ENCODE measurements around the gene REC114. TPM values are rescaled to one million over a fixed set of nuclear protein-coding genes. Genes with fewer than 3 reads are reported as not detected.
"Not testable (repeated sequence)": the region's sequence is repeated elsewhere in the genome, so short reads cannot be mapped to it uniquely, and the experiment has no call there.

The REC114 gene
- not detected for total RNA-seq

- DNase-seq (ENCODE audit: low spot score) (no peak), ATAC-seq (no peak)
Observed at GRCh38 chr15:73442968-73443367, at the start of gene REC114. Gene REC114, plus strand, starts transcription at chr15:73443164. Its CDS starts 22 bp downstream, at chr15:73443186.

- no peak for ATAC-seq
- no peak for DNase-seq (ENCODE audit: low spot score)
Observed at GRCh38 chr15:73393336-73393735, 49.6 kb upstream of the REC114 start.

GRCh38 chr15:73394782-73395181 is 48.2 kb upstream of the REC114 start:
- no peak for ATAC-seq
- DNase-seq (ENCODE audit: low spot score), result no peak

GRCh38 chr15:73395671-73396070 is 47.3 kb upstream of the REC114 start:
- DNase-seq (ENCODE audit: low spot score) (no peak), ATAC-seq (no peak)

- DNase-seq (ENCODE audit: low spot score) (no peak), ATAC-seq (no peak)
Observed at GRCh38 chr15:73397461-73397860, 45.5 kb upstream of the REC114 start.

GRCh38 chr15:73398861-73399260 is 44.1 kb upstream of the REC114 start:
- DNase-seq (ENCODE audit: low spot score), result peak; percentile 23

GRCh38 chr15:73400222-73400621 is 42.7 kb upstream of the REC114 start:
- DNase-seq (ENCODE audit: low spot score), result peak; percentile 5
- not testable (repeated sequence) for ATAC-seq

More at GRCh38 chr15:73398861-73399260, 44.1 kb upstream of the REC114 start:
- no peak for ATAC-seq

GRCh38 chr15:73403171-73403570 is 39.8 kb upstream of the REC114 start:
- ATAC-seq (no peak), DNase-seq (ENCODE audit: low spot score) (no peak)

GRCh38 chr15:73414876-73415275 is 28.1 kb upstream of the REC114 start:
- DNase-seq (ENCODE audit: low spot score), result no peak
- ATAC-seq, result no peak

- no peak for ATAC-seq
- no peak for DNase-seq (ENCODE audit: low spot score)
Observed at GRCh38 chr15:73424506-73424905, 18.5 kb upstream of the REC114 start.

- DNase-seq (ENCODE audit: low spot score), result no peak
- no peak for ATAC-seq
Observed at GRCh38 chr15:73425510-73425909, 17.5 kb upstream of the REC114 start.

- no peak for ATAC-seq
- no peak for DNase-seq (ENCODE audit: low spot score)
Observed at GRCh38 chr15:73426323-73426994, 16.5 kb upstream of the REC114 start.

GRCh38 chr15:73431329-73431728 is 11.6 kb upstream of the REC114 start:
- ATAC-seq; DNase-seq (ENCODE audit: low spot score): not testable (repeated sequence)

GRCh38 chr15:73433873-73434272 is 9.1 kb upstream of the REC114 start:
- ATAC-seq (no peak), DNase-seq (ENCODE audit: low spot score) (no peak)

GRCh38 chr15:73436613-73437012 is 6.4 kb upstream of the REC114 start:
- DNase-seq (ENCODE audit: low spot score) (no peak), ATAC-seq (no peak)

- ATAC-seq, result no peak
Observed at GRCh38 chr15:73437543-73438109, 5.3 kb upstream of the REC114 start.

GRCh38 chr15:73438651-73439050 is 4.3 kb upstream of the REC114 start:
- DNase-seq (ENCODE audit: low spot score) (no peak), ATAC-seq (no peak)

More at GRCh38 chr15:73437543-73438109, 5.3 kb upstream of the REC114 start:
- no peak for DNase-seq (ENCODE audit: low spot score)

- ATAC-seq (no peak), DNase-seq (ENCODE audit: low spot score) (no peak)
Observed at GRCh38 chr15:73440571-73440970, 2.4 kb upstream of the REC114 start.

GRCh38 chr15:73442421-73442820 is 543 bp upstream of the REC114 start:
- no peak for ATAC-seq
- DNase-seq (ENCODE audit: low spot score), result no peak

GRCh38 chr15:73447471-73447870 is 4.5 kb downstream of the REC114 start:
- ATAC-seq; DNase-seq (ENCODE audit: low spot score): not testable (repeated sequence)

- DNase-seq (ENCODE audit: low spot score); ATAC-seq: not testable (repeated sequence)
Observed at GRCh38 chr15:73448158-73448758, 5.3 kb downstream of the REC114 start.

GRCh38 chr15:73449980-73450379 is 7.0 kb downstream of the REC114 start:
- ATAC-seq; DNase-seq (ENCODE audit: low spot score): not testable (repeated sequence)
